Activated CD8-positive, alpha-beta T cell treated with anti-CD3 and anti-CD28 coated beads for 36 hours (primary cell): ENCODE measurements around the gene TMEM37. TPM values are rescaled to one million over a fixed set of nuclear protein-coding genes. Genes with fewer than 3 reads are reported as not detected.

Experiments used
- ATAC-seq: fragments of 200-7000 bp; cut with Tn5 transposase; one replicate; pipeline ENCODE4 v1.10.0; 2021; ENCODE audit warnings: mild to moderate bottlenecking, moderate library complexity
- CTCF ChIA-PET: fragments of 350-600 bp; sonication (Branson Sonifier 250); formaldehyde crosslinking; loops from one replicate; lab custom pipeline; 2021; ENCODE audit warnings: antibody characterized with exemption; lab: Charles Lee
- POLR2A ChIA-PET: fragments of 350-600 bp; sonication (Branson Sonifier 250); formaldehyde crosslinking; loops from one replicate; lab custom pipeline; 2021; ENCODE audit warnings: antibody characterized with exemption; lab: Charles Lee
- DNase-seq: peaks from one replicate; pipeline ENCODE4 v3.0.0-alpha.2; 2020
- H3K27ac Mint-ChIP-seq: one replicate; pipeline ENCODE4 v1.8.0; 2021; ENCODE audit warnings: mild to moderate bottlenecking, mixed read lengths
- H3K27me3 Mint-ChIP-seq: one replicate; pipeline ENCODE4 v1.8.0; 2021; ENCODE audit warnings: mixed read lengths
- H3K36me3 Mint-ChIP-seq: one replicate; pipeline ENCODE4 v1.8.0; 2021; ENCODE audit warnings: low read depth, mixed read lengths
- H3K4me1 Mint-ChIP-seq: one replicate; pipeline ENCODE4 v1.8.0; 2021; ENCODE audit warnings: low read depth, mixed read lengths
- H3K4me3 Mint-ChIP-seq: one replicate; pipeline ENCODE4 v1.8.0; 2021; ENCODE audit warnings: mild to moderate bottlenecking, moderate library complexity, mixed read lengths
- H3K9me3 Mint-ChIP-seq: one replicate; pipeline ENCODE4 v1.8.0; 2021; ENCODE audit warnings: mixed read lengths
- CTCF ChIP-seq: fragments of 200-600 bp; IDR thresholded peaks from one replicate; pipeline ENCODE4 v1.8.0; 2022; ENCODE audit warnings: antibody characterized with exemption, mild to moderate bottlenecking
- intact Hi-C: fragments of 100-400 bp; cut with micrococcal nuclease; formaldehyde crosslinking; loops from one replicate; pipeline ENCODE4 v1.10.0; 2022
- total RNA-seq, 2 experiments: library from RNA; stranded (reverse); gene quantifications; one replicate each; pipeline ENCODE4 v1.2.3, GENCODE V29; 2021

Gene TMEM37
- total RNA-seq, 2 experiments from 2014 or later = not detected

DNA sequence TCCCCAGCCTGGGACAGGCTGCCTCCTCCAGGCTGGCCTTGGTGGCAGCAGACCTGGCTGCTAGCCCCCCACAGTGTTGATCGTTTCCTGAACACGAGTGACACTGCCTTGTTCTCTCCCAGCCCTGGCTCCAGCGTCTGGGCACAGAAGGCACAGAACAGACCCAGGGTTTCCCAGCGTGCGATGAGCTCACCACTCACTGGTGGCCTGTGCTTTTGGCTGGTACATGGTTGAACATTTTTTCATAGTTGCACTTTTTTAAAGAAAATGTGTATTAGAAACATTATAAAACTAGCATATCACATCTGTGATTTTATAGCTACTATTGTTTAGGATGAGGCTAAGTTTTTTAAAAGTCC is 51.7 kb downstream of the TMEM37 start:
- no peak for TF ChIP-seq CTCF
- Mint-ChIP-seq H3K4me3 (no peak overlapping the region), H3K27me3 (no peaks in the 10 kb centered on the region), H3K9me3 (no peaks in the 10 kb centered on the region), H3K36me3 (no peaks in the 10 kb centered on the region), H3K4me1 (no peaks in the 10 kb centered on the region), H3K27ac (no peak overlapping the region)
- ChIA-PET POLR2A (no interaction called here), CTCF (no interaction called here)
- no peak for DNase-seq
- ATAC-seq = no peak
- intact Hi-C loops = no loop called here

DNA sequence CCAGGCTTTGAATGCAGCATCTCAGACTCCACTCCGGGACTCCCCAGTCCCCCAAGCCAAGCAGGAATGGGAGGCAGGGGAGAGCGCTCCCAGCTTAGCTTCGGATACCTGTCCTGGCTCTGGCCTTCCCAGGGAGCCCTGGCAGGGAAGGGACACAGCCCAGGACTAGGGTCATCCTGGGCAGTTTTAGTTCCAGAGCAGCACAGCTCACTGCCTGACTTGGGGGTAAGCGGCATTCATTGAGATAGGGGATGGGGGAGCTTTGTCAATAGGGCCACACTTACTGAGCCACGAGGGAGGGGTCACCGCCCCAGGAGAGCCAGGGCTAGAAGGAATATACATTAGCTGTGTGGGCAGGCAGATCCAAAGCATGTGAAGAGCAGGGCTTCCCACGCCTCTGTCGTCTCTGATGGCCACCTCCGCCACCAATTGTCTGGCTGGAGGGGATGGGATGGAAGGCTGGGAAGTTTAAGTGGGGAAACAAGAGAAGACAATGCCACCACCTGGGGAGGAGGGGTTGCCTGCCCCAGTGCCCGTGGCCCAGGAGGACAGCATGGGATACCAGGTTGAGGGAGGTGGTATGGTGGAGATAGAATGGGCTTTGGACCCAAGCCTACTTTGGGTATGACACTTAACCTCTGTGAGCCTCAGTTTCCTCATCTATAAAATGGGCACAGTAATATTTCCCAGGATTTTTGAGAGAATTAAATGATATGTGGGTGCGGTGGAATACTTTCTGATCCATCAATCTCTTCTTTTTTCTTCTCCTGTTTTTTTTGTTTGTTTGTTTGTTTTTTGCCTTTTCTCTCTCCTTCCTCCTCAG is 52.5 kb downstream of the TMEM37 start:
- ATAC-seq (no peak), DNase-seq (no peak)
- intact Hi-C loops = no loop called here
- ChIA-PET CTCF (interaction anchor here (2.7 kb wide), 1 partner anchor 8 kb away, joined by 16 read pairs; no protein-coding TSS in a partner anchor), POLR2A (no interaction called here)
- H3K27ac Mint-ChIP-seq = no peak overlapping the region
- H3K36me3 Mint-ChIP-seq = no peaks in the 10 kb centered on the region
- H3K27me3 Mint-ChIP-seq = no peaks in the 10 kb centered on the region
- H3K9me3 Mint-ChIP-seq = no peaks in the 10 kb centered on the region
- no peak overlapping the region for H3K4me3 Mint-ChIP-seq
- H3K4me1 Mint-ChIP-seq = no peaks in the 10 kb centered on the region
- no peak for TF ChIP-seq CTCF

DNA sequence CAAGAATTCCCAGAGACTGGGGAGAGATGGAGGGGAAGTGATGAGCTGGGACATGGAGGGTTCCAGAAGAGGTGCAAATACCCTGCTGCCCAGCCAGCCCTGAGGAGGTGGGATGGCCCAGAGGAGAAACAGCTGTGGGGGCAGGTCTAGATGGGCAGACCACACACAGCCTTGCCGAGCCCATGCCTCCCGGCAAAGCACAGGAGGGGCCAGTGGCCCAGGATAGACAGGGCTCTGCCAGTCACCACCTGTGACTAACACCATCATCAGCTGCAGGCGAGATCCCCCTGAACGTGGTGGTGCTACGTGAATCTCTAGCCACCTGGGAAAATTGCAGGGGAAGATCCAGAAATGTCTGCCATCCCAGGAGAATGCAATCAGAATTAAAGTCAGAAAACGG is 53.2 kb downstream of the TMEM37 start:
- Mint-ChIP-seq H3K27me3 (no peaks in the 10 kb centered on the region), H3K36me3 (no peaks in the 10 kb centered on the region), H3K9me3 (no peaks in the 10 kb centered on the region), H3K4me1 (no peaks in the 10 kb centered on the region), H3K27ac (no peak overlapping the region), H3K4me3 (no peak overlapping the region)
- CTCF ChIA-PET = interaction anchor here (2.7 kb wide), 1 partner anchor 9 kb away, joined by 16 read pairs; no protein-coding TSS in a partner anchor
- ATAC-seq (no peak), DNase-seq (no peak)
- intact Hi-C loops = no loop called here
- no peak for TF ChIP-seq CTCF
- POLR2A ChIA-PET = no interaction called here

DNA sequence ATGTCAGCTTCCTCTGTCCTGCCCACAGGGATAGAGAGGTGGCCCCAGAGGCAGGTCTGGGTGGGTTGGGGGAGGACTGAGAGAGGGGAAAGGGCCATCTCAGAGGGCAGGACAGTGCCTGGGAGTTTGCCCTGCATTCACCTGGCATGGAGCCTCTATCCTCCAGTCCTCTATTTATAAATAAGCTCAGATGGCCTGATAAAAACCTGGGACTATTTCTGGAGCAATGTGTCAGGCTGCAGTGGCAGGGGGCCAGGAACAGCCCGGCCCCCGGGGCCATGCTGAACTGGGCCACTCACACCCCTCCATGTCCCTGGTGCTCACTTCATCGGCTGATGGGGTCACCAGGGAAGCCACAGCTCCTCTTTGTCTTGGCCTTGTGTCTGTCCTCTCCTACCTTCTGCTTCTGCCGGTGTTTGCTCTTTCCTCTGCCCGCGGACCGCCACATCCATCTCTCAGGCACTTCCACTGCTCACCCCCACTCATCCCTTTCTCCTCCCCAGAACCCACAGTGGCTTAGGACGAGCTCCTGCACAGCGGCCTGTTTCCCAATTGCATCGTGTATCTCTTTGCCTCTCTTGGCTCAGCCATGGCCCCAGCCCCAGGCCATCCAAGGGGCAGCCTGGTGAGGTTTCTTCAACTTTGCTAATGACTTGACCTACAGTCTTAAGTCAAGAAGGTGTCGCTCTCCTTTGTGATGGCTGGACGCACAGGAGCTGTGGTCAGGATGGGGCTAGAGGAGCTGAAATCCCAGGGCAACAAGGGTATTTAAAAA is 53.9 kb downstream of the TMEM37 start:
- CTCF ChIA-PET = interaction anchor here (1.1 to 2.7 kb wide), 2 partner anchors 9 to 12 kb away, joined by 3 to 16 read pairs; no protein-coding TSS in a partner anchor
- POLR2A ChIA-PET = no interaction called here

More for the DNA sequence above, 53.9 kb downstream of the TMEM37 start:
- no peak for TF ChIP-seq CTCF
- intact Hi-C loops = no loop called here
- H3K4me1 Mint-ChIP-seq = no peaks in the 10 kb centered on the region
- no peaks in the 10 kb centered on the region for H3K27me3 Mint-ChIP-seq
- no peak overlapping the region for H3K4me3 Mint-ChIP-seq
- H3K36me3 Mint-ChIP-seq = no peaks in the 10 kb centered on the region
- no peak for DNase-seq
- no peaks in the 10 kb centered on the region for H3K9me3 Mint-ChIP-seq
- H3K27ac Mint-ChIP-seq = no peak overlapping the region
- ATAC-seq = no peak
